WTC11 (cell line): Measurements from ENCODE around the gene PATL2. TPM values are rescaled to one million over a fixed set of nuclear protein-coding genes. Genes with fewer than 3 reads are reported as not detected.

Source experiments
- ATAC-seq: fragments of 200-7000 bp; cut with Tn5 transposase; 2 replicates; pipeline ENCODE4 v1.10.0; 2021; ENCODE audit warnings: mild to moderate bottlenecking, moderate library complexity
- CTCF ChIA-PET: fragments of 300-600 bp; sonication (Branson Sonifier 250); formaldehyde crosslinking; loops from one replicate; lab custom pipeline; 2021; ENCODE audit warnings: antibody characterized with exemption; lab: Charles Lee
- POLR2A ChIA-PET: fragments of 350-600 bp; sonication (Branson Sonifier 250); formaldehyde crosslinking; loops from one replicate; lab custom pipeline; 2021; ENCODE audit warnings: antibody characterized with exemption; lab: Charles Lee
- DNase-seq: peaks from one replicate; pipeline ENCODE4 v3.0.0; 2021; ENCODE audit warnings: low spot score
- H3K27ac Mint-ChIP-seq: 2 replicates; pipeline ENCODE4 v1.8.0; 2021; ENCODE audit warnings: mixed read lengths
- H3K27me3 Mint-ChIP-seq: 2 replicates; pipeline ENCODE4 v1.8.0; 2021; ENCODE audit warnings: low read depth, mild to moderate bottlenecking, moderate library complexity, mixed read lengths
- H3K36me3 Mint-ChIP-seq: 2 replicates; pipeline ENCODE4 v1.8.0; 2021; ENCODE audit warnings: mixed read lengths
- H3K4me1 Mint-ChIP-seq: 2 replicates; pipeline ENCODE4 v1.8.0; 2022; ENCODE audit warnings: mixed read lengths
- H3K4me3 Mint-ChIP-seq: 2 replicates; pipeline ENCODE4 v1.8.0; 2021; ENCODE audit warnings: mild to moderate bottlenecking, moderate library complexity, mixed read lengths
- H3K9me3 Mint-ChIP-seq: 2 replicates; pipeline ENCODE4 v1.8.0; 2021; ENCODE audit warnings: mixed read lengths
- ATF1 ChIP-seq: sonication (generic); formaldehyde crosslinking; IDR thresholded peaks from 2 replicates; pipeline ENCODE4 v1.8.1; 2023; ENCODE audit warnings: mild to moderate bottlenecking, moderate library complexity, missing genetic modification reagents
- ATF6 ChIP-seq: sonication (generic); formaldehyde crosslinking; IDR thresholded peaks from 2 replicates; pipeline ENCODE4 v1.8.1; 2023; ENCODE audit warnings: mild to moderate bottlenecking, missing genetic modification reagents
- CREM ChIP-seq: sonication (generic); formaldehyde crosslinking; IDR thresholded peaks from 2 replicates; pipeline ENCODE4 v1.8.1; 2022; ENCODE audit warnings: mild to moderate bottlenecking, missing genetic modification reagents, moderate library complexity
- ERG ChIP-seq: fragments of 250-450 bp; sonication (Bioruptor Pico); IDR thresholded peaks from 2 replicates; pipeline ENCODE4 v1.8.0; 2021; ENCODE audit warnings: mild to moderate bottlenecking
- NFATC4 ChIP-seq: fragments of 250-450 bp; sonication (Bioruptor Pico); IDR thresholded peaks from 2 replicates; pipeline ENCODE4 v1.9.0; 2021; ENCODE audit warnings: mild to moderate bottlenecking
- SMAD4 ChIP-seq: sonication (generic); formaldehyde crosslinking; IDR thresholded peaks from 2 replicates; pipeline ENCODE4 v1.8.0; 2022; ENCODE audit warnings: mild to moderate bottlenecking, missing genetic modification reagents
- TEAD1 ChIP-seq: sonication (generic); formaldehyde crosslinking; IDR thresholded peaks from 2 replicates; pipeline ENCODE4 v1.8.0; 2022; ENCODE audit warnings: mild to moderate bottlenecking, missing genetic modification reagents
- TP53 ChIP-seq: sonication (generic); formaldehyde crosslinking; IDR thresholded peaks from 2 replicates; pipeline ENCODE4 v1.8.1; 2023; ENCODE audit warnings: mild to moderate bottlenecking, missing genetic modification reagents
- USF2 ChIP-seq: sonication (generic); formaldehyde crosslinking; IDR thresholded peaks from 2 replicates; pipeline ENCODE4 v1.8.1; 2023; ENCODE audit warnings: mild to moderate bottlenecking, missing genetic modification reagents, moderate library complexity
- ZNF138 ChIP-seq: sonication (generic); formaldehyde crosslinking; conservative IDR thresholded peaks from 2 replicates; pipeline ENCODE4 v1.8.1; 2022; ENCODE audit warnings: mild to moderate bottlenecking, moderate library complexity, missing genetic modification reagents
- ZNF219 ChIP-seq: sonication (generic); formaldehyde crosslinking; IDR thresholded peaks from 2 replicates; pipeline ENCODE4 v1.8.0; 2023; ENCODE audit warnings: missing genetic modification reagents, mild to moderate bottlenecking, borderline replicate concordance
- ZNF512 ChIP-seq: sonication (generic); formaldehyde crosslinking; IDR thresholded peaks from 2 replicates; pipeline ENCODE4 v1.8.1; 2022; ENCODE audit warnings: missing genetic modification reagents, borderline replicate concordance
- total RNA-seq: library from RNA; stranded (reverse); gene quantifications from 3 replicates; pipeline ENCODE4 v1.2.3, GENCODE V29; 2021
- TF ChIP-seq, protein P1 (sequence below): sonication (generic); formaldehyde crosslinking; IDR thresholded peaks from 2 replicates; pipeline ENCODE4 v1.8.1; 2022; ENCODE audit warnings: low read depth, mild to moderate bottlenecking, moderate library complexity, missing genetic modification reagents, borderline replicate concordance
- TF ChIP-seq, protein P2 (sequence below): fragments of 250-450 bp; sonication (Bioruptor Pico); conservative IDR thresholded peaks from 2 replicates; pipeline ENCODE4 v1.9.0; 2021; ENCODE audit warnings: mild to moderate bottlenecking

PATL2 gene
- total RNA-seq, 1 experiment from 2014 or later = 0.59 TPM

DNA sequence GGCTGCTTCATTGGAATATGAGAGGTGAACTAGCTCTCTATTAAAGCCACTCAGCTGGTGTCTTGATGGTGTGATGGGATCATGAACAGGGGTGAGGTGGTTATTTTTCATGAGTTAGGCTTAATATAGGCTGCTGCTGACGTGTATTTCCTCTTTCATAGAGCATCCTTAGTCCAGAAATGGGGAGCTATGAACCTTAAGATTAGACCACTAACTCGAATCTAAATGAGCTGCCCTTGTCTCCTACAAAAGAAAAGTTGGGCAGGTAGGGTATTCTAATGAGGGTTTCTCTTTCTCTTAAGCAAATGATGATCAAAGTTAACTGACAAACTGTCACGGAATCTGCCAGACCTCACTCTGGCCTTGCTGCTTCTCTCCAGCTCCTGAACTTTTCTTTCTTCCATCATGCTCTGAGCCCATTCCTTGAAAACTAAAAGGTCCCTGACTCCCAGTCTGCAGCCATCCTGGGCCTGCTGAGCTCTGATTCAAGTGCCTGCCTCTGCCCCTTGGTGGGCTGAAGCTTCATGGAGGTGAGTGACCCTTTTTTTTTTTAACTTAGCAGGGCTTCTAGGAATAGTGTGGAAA, 25.1 kb upstream of the PATL2 start, which contains the start of gene TRIM69 (continued):
- no peak for TF ChIP-seq ATF6 (CRISPR knock-in tag)
- no peak for TF ChIP-seq USF2 (CRISPR knock-in tag)
- TF ChIP-seq ZNF219 (CRISPR knock-in tag) = no peak
- TF ChIP-seq NFATC4 (CRISPR knock-in tag) = no peak
- TF ChIP-seq ERG (CRISPR knock-in tag) = no peak
- TF ChIP-seq SMAD4 (CRISPR knock-in tag) = no peak
- TF ChIP-seq TP53 (CRISPR knock-in tag) = no peak
- no peak for TF ChIP-seq ATF1 (CRISPR knock-in tag)
- TF ChIP-seq, protein P1, sequence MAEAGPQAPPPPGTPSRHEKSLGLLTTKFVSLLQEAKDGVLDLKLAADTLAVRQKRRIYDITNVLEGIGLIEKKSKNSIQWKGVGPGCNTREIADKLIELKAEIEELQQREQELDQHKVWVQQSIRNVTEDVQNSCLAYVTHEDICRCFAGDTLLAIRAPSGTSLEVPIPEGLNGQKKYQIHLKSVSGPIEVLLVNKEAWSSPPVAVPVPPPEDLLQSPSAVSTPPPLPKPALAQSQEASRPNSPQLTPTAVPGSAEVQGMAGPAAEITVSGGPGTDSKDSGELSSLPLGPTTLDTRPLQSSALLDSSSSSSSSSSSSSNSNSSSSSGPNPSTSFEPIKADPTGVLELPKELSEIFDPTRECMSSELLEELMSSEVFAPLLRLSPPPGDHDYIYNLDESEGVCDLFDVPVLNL = no peak

DNA sequence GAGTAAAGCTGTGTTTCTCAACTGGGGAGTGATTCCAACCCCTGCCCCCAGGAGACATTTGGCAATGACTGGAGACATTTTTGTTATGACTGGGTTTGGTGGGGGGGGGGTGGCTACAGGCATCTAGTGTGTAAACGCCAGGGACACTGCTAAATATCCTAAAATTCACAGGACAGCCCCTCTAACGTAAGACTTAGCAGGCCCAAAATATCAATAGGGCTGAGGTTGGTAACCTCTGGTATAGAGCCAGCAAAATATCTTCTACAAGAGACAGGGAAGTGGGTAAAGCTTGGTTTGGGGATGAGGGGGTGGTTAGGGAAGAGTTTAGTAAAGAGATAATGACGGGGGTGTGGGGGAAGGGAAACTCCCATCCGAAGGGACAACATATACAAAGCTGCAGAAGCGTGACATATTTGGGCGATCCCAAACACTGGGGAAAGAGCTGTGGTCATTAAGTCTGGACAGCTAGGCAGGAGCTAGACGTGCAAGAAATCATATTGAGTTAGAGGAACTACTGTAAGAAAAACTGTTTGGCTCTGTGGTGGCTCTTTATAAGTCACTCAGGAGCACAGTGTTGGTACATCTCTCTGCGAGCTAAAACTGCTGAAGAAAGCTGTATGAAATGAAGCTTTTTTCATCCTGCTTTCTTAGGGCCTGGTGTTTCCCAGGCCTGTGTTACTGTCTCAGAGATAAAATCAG, 24.5 kb upstream of the PATL2 start:
- H3K36me3 Mint-ChIP-seq = peaks cover 3% of the 10 kb centered on the region; the same call in 1 of the 2 replicates
- TF ChIP-seq ZNF512 (CRISPR knock-in tag) (0 out of 2 replicates have a peak, but pooled peaks have one; percentile 62), TEAD1 (CRISPR knock-in tag) (no peak), ZNF138 (CRISPR knock-in tag) (no peak), CREM (CRISPR knock-in tag) (no peak)
- TF ChIP-seq, protein P2, sequence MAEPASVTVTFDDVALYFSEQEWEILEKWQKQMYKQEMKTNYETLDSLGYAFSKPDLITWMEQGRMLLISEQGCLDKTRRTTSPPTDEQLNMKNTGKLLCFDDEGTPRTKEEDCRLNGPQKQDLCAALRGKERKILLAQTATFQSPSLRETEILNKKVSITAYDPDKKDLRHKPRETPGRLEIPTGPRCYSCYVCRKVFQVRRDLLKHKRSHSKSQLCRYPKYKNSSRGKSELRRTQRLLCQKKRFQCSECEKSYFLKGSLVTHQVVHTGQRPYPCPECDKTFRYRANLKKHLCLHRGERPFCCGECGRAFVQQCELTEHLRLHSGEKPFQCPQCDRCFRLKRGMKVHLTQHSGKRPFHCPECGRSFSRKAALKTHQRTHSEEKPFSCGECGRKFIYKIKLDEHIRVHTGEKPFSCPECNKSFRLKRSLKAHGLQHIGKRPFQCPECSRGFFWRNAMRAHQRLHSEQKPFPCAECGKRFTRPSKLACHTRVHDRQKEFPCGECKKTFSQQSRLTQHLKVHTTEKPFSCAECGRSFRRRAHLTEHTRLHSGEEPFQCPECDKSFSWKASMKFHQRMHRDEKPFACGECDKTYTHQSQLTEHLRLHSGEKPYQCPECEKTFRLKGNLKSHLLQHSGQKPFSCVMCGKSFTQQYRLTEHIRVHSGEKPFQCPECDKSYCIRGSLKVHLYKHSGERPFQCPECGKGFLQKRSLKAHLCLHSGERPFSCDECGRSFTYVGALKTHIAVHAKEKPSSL (CRISPR knock-in tag) = no peak
- ATAC-seq (no peak; the same call in 1 of the 2 replicates), DNase-seq (no peak)
- ChIA-PET CTCF (interaction anchor here (0.6 to 6.1 kb wide), 11 partner anchors 13 to 158 kb away, joined by 3 to 104 read pairs (median 4); partner anchors contain the start of genes B2M, PATL2 and SPG11), POLR2A (interaction anchor here (0.6 kb wide), 1 partner anchor 72 kb away, joined by 3 read pairs; no protein-coding TSS in a partner anchor)
- H3K27ac Mint-ChIP-seq = no peak overlapping the region
- peaks cover 12% of the 10 kb centered on the region for H3K9me3 Mint-ChIP-seq
- no peak overlapping the region for H3K4me3 Mint-ChIP-seq
- H3K27me3 Mint-ChIP-seq = peaks cover 6% of the 10 kb centered on the region; the same call in 1 of the 2 replicates
- H3K4me1 Mint-ChIP-seq = peaks cover 8% of the 10 kb centered on the region
